Mesenchymal stem cell (in vitro differentiated cells and primary cell): ENCODE data around the gene KNL1.

Source experiments
- DNase-seq: peaks from one replicate; pipeline ENCODE4 v3.0.0-alpha.2; 2013
- H2AFZ ChIP-seq: one replicate; pipeline ENCODE4 v1.6.1; 2013; ENCODE audit warnings: low read depth, mild to moderate bottlenecking, control low read depth, inconsistent platforms, low read length, moderate library complexity
- H2AK5ac ChIP-seq: 2 replicates; pipeline ENCODE4 v1.6.1; 2013; ENCODE audit warnings: low read length, moderate library complexity, mild to moderate bottlenecking, inconsistent platforms; ENCODE audit not compliant: severe bottlenecking
- H2BK120ac ChIP-seq: one replicate; pipeline ENCODE4 v1.6.1; 2013; ENCODE audit warnings: low read depth, mild to moderate bottlenecking, inconsistent platforms, low read length, moderate library complexity
- H2BK12ac ChIP-seq, 2 experiments: one replicate each; pipeline ENCODE4 v1.6.1; 2013; ENCODE audit warnings: inconsistent platforms in 2 of 2, low read length in 2 of 2, mild to moderate bottlenecking in 2 of 2, moderate library complexity in 2 of 2, control low read depth in 1 of 2
- H2BK15ac ChIP-seq: one replicate; pipeline ENCODE4 v1.6.1; 2013; ENCODE audit warnings: mild to moderate bottlenecking, low read depth, inconsistent platforms; ENCODE audit not compliant: poor library complexity, severe bottlenecking
- H2BK5ac ChIP-seq: 2 replicates; pipeline ENCODE4 v1.6.1; 2013; ENCODE audit warnings: low read depth, mild to moderate bottlenecking, low read length, control low read depth, inconsistent platforms; ENCODE audit not compliant: poor library complexity, severe bottlenecking
- H3K14ac ChIP-seq, 2 experiments: one replicate each; pipeline ENCODE4 v1.6.1; 2013; ENCODE audit warnings: inconsistent platforms in 2 of 2, low read length in 2 of 2, control low read depth in 1 of 2, mild to moderate bottlenecking in 1 of 2, moderate library complexity in 1 of 2
- H3K18ac ChIP-seq, 2 experiments: one replicate each; pipeline ENCODE4 v1.6.1; 2013; ENCODE audit warnings: inconsistent platforms in 2 of 2, low read length in 2 of 2, control low read depth in 1 of 2, low read depth in 1 of 2, mild to moderate bottlenecking in 1 of 2
- H3K23ac ChIP-seq, 2 experiments: one replicate each; pipeline ENCODE4 v1.6.1; 2013; ENCODE audit warnings: inconsistent platforms in 2 of 2, low read length in 2 of 2, mild to moderate bottlenecking in 2 of 2, moderate library complexity in 2 of 2, control low read depth in 1 of 2
- H3K27ac ChIP-seq: 2 replicates; pipeline ENCODE4 v1.5.1; 2013; ENCODE audit warnings: mild to moderate bottlenecking, moderate library complexity, low read length, control low read depth, inconsistent platforms; ENCODE audit not compliant: poor library complexity, severe bottlenecking
- H3K27me3 ChIP-seq, 2 experiments: 2 replicates each; pipeline versions ENCODE4 v1.6.1 to v1.7.0; 2013; ENCODE audit warnings: low read length in 2 of 2, mild to moderate bottlenecking in 2 of 2, moderate library complexity in 2 of 2, control low read depth in 1 of 2, inconsistent platforms in 1 of 2; ENCODE audit not compliant: control insufficient read depth in 1 of 2, insufficient read depth in 1 of 2
- H3K36me3 ChIP-seq, 2 experiments: 2 replicates each; pipeline versions ENCODE4 v1.6.1 to v1.7.0; 2013; ENCODE audit warnings: low read length in 2 of 2, control low read depth in 1 of 2, inconsistent platforms in 1 of 2, low read depth in 1 of 2, mild to moderate bottlenecking in 1 of 2; ENCODE audit not compliant: insufficient read depth in 2 of 2, control insufficient read depth in 1 of 2
- H3K4ac ChIP-seq, 2 experiments: one replicate each; pipeline ENCODE4 v1.6.1; 2013; ENCODE audit warnings: inconsistent platforms in 2 of 2, low read length in 2 of 2, mild to moderate bottlenecking in 2 of 2, moderate library complexity in 2 of 2, control low read depth in 1 of 2, low read depth in 1 of 2
- H3K4me1 ChIP-seq: 2 replicates; pipeline ENCODE4 v1.6.1; 2013; ENCODE audit warnings: low read depth, low read length, control low read depth; ENCODE audit not compliant: control insufficient read depth, insufficient read depth
- H3K4me2 ChIP-seq: 2 replicates; pipeline ENCODE4 v1.6.1; 2013; ENCODE audit warnings: low read length, mild to moderate bottlenecking, inconsistent platforms; ENCODE audit not compliant: poor library complexity, severe bottlenecking
- H3K4me3 ChIP-seq, 2 experiments: 2 replicates each; pipeline versions ENCODE4 v1.5.1 to v1.7.0; 2013; ENCODE audit warnings: low read length in 2 of 2, mild to moderate bottlenecking in 2 of 2, control low read depth in 1 of 2, low read depth in 1 of 2; ENCODE audit not compliant: insufficient read depth in 1 of 2
- H3K79me1 ChIP-seq: replicated peaks from 2 replicates; pipeline ENCODE4 v1.6.1; 2013; ENCODE audit warnings: mild to moderate bottlenecking, control low read depth, low read length, inconsistent platforms; ENCODE audit not compliant: poor library complexity, severe bottlenecking
- H3K9ac ChIP-seq: 2 replicates; pipeline ENCODE4 v1.7.0; 2013; ENCODE audit warnings: mild to moderate bottlenecking, low read length, moderate library complexity
- H3K9me3 ChIP-seq: 2 replicates; pipeline ENCODE4 v1.7.0; 2013; ENCODE audit warnings: mild to moderate bottlenecking, low read length; ENCODE audit not compliant: control insufficient read depth
- H4K8ac ChIP-seq: one replicate; pipeline ENCODE4 v1.6.1; 2013; ENCODE audit warnings: inconsistent platforms, mild to moderate bottlenecking, low read length, moderate library complexity
- H4K91ac ChIP-seq: one replicate; pipeline ENCODE4 v1.6.1; 2013; ENCODE audit warnings: mild to moderate bottlenecking, low read length, inconsistent platforms
- WGBS: methylation state at CpG from one replicate; pipeline ENCODE4 v1.1.7; 2013; ENCODE audit warnings: mixed read lengths; 5-methylcytosine and 5-hydroxymethylcytosine counted together

The KNL1 gene

DNA sequence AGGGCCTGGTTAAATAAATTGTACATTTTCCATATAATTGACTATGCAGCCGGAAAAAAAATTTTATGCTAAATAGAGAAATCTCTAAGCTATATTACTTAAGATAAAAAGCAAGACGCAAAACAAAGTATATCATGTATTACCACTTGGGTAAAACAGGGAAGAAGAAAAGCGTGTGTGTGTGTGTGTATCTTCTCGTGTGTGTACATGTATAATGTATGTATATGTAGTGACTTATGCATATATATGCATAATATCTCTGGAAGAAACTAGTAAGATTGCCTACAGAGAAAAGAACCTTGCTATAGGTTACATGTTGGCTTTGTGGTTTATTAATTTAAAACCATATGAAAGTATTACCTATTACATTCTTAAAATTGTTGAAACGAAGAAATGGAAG, 19.0 kb downstream of the KNL1 start:
- Histone ChIP-seq H2AFZ (no peak overlapping the region), H3K23ac (no peak overlapping the region), H4K8ac (no peak overlapping the region), H2AK5ac (no peak overlapping the region), H2BK5ac (no peak overlapping the region), H3K9ac (no peak overlapping the region), H4K91ac (no peak overlapping the region), H3K4me1 (no peaks in the 10 kb centered on the region), H2BK12ac (no peak overlapping the region), H3K4ac (no peak overlapping the region), H3K4me2 (no peak overlapping the region), H3K9me3 (no peaks in the 10 kb centered on the region), H2BK120ac (no peak overlapping the region), H3K36me3 (no peaks in the 10 kb centered on the region), H2BK15ac (no peak overlapping the region), H3K18ac (no peak overlapping the region), H3K27ac (no peak overlapping the region), H3K79me1 (no peaks in the 10 kb centered on the region), H3K4me3 (no peak overlapping the region), H3K27me3 (no peaks in the 10 kb centered on the region), H3K14ac (no peak overlapping the region)
- 76% methylated on average over 3 of the region's 5 CpGs for WGBS
- no peak for DNase-seq

DNA sequence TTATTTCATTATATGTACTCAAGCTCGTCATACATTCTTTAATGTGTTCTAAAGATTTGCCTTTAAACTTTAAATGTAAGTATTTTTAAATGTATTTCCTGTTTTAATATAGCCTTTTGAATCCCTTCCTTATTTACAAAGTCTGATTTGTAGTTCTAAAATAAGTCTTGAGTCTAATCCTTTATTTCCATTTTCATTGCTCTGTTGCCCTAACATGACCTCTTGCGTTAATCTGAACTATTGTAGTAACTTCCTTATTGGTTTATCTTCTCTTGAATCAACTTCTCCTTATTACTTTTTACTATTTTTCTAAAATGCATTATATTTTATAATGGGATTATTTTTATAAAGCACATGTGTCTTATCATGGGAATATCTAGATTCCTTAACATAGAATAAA, 24.0 kb downstream of the KNL1 start:
- Histone ChIP-seq H2AFZ (no peak overlapping the region), H2AK5ac (no peak overlapping the region), H3K14ac (no peak overlapping the region), H3K23ac (no peak overlapping the region), H3K27me3 (no peaks in the 10 kb centered on the region), H2BK5ac (no peak overlapping the region), H4K8ac (no peak overlapping the region), H3K4me1 (no peaks in the 10 kb centered on the region), H2BK15ac (no peak overlapping the region), H3K4me2 (no peak overlapping the region), H3K18ac (no peak overlapping the region), H3K4ac (no peak overlapping the region), H3K9me3 (no peaks in the 10 kb centered on the region), H3K36me3 (no peaks in the 10 kb centered on the region), H4K91ac (no peak overlapping the region), H3K27ac (no peak overlapping the region), H3K4me3 (no peak overlapping the region), H2BK120ac (no peak overlapping the region), H2BK12ac (no peak overlapping the region), H3K79me1 (no peaks in the 10 kb centered on the region), H3K9ac (no peak overlapping the region)
- DNase-seq = no peak
- 80% methylated on average over 1 of the region's 2 CpGs for WGBS

GRCh38 chr15:40618906-40619305, 24.9 kb downstream of the KNL1 start:
- H3K23ac ChIP-seq = no peak overlapping the region
- no peak overlapping the region for H3K4ac ChIP-seq
- H3K4me1 ChIP-seq = no peaks in the 10 kb centered on the region

DNA sequence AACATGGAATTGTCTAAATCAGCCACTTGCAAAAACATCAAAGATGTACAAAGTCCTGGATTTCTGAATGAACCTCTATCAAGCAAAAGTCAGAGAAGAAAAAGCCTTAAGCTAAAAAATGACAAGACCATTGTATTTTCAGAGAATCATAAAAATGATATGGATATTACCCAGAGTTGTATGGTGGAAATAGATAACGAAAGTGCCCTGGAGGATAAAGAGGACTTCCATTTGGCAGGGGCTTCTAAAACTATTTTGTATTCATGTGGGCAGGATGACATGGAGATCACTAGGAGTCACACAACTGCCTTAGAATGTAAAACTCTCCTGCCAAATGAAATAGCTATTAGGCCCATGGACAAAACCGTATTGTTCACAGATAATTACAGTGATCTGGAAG, 29.3 kb downstream of the KNL1 start:
- H3K79me1 ChIP-seq = no peaks in the 10 kb centered on the region
- no peaks in the 10 kb centered on the region for H3K4me1 ChIP-seq
- H3K27ac ChIP-seq = no peak overlapping the region
- no peak overlapping the region for H2AFZ ChIP-seq
- H2BK120ac ChIP-seq = no peak overlapping the region
- no peak overlapping the region for H3K4me2 ChIP-seq
- H4K8ac ChIP-seq = no peak overlapping the region
- no peak overlapping the region for H2AK5ac ChIP-seq
- no peaks in the 10 kb centered on the region for H3K27me3 ChIP-seq
- no peak overlapping the region for H3K4me3 ChIP-seq
- no peak overlapping the region for H2BK5ac ChIP-seq
- 100% methylated on average over 2 of the region's 2 CpGs for WGBS
- H3K4ac ChIP-seq = no peak overlapping the region
- H3K18ac ChIP-seq = no peak overlapping the region
- H3K14ac ChIP-seq = no peak overlapping the region
- no peak overlapping the region for H2BK12ac ChIP-seq
- H4K91ac ChIP-seq = no peak overlapping the region
- H2BK15ac ChIP-seq = no peak overlapping the region
- DNase-seq = no peak
- no peaks in the 10 kb centered on the region for H3K36me3 ChIP-seq
- no peak overlapping the region for H3K23ac ChIP-seq
- H3K9ac ChIP-seq = no peak overlapping the region
- no peaks in the 10 kb centered on the region for H3K9me3 ChIP-seq

More at GRCh38 chr15:40618906-40619305, 24.9 kb downstream of the KNL1 start:
- no peak overlapping the region for H2AK5ac ChIP-seq
- no peak for DNase-seq
- no peak overlapping the region for H3K4me3 ChIP-seq
- H3K9me3 ChIP-seq = no peaks in the 10 kb centered on the region
- H3K27ac ChIP-seq = no peak overlapping the region
- no peaks in the 10 kb centered on the region for H3K79me1 ChIP-seq
- no peaks in the 10 kb centered on the region for H3K27me3 ChIP-seq
- no peak overlapping the region for H4K8ac ChIP-seq
- no peak overlapping the region for H4K91ac ChIP-seq
- no peak overlapping the region for H3K4me2 ChIP-seq
- H2AFZ ChIP-seq = no peak overlapping the region
- no peak overlapping the region for H2BK5ac ChIP-seq
- H3K18ac ChIP-seq = no peak overlapping the region
- H3K9ac ChIP-seq = no peak overlapping the region
- H2BK120ac ChIP-seq = no peak overlapping the region
- H3K36me3 ChIP-seq = no peaks in the 10 kb centered on the region
- H2BK12ac ChIP-seq = no peak overlapping the region
- no peak overlapping the region for H3K14ac ChIP-seq
- H2BK15ac ChIP-seq = no peak overlapping the region
